ENCODE measurements around the gene DNM2.
"Not testable (repeated sequence)": the region's sequence is repeated elsewhere in the genome, so short reads cannot be mapped to it uniquely, and the experiment has no call there.

DNM2 gene

DNA sequence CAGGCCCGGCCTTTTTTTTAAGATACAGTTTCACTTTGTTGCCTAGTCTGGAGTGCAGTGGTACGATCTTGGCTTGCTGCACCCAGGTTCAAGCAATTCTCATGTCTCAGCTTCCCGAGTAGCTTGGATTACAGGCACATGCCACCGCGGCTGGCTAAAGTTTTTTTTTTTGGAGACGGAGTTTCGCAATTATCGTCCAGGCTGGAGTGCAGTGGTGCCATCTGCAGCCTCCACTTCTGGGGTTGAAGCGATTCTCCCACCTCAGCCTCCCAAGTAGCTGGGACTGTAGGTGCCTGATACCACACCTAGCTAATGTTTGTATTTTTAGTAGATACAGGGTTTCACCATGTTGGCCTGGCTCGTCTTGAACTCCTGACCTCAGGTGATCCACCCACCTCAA is 148.6 kb downstream of the DNM2 start:
- DNase-seq (ENCODE audit: low read depth): no peak

DNA sequence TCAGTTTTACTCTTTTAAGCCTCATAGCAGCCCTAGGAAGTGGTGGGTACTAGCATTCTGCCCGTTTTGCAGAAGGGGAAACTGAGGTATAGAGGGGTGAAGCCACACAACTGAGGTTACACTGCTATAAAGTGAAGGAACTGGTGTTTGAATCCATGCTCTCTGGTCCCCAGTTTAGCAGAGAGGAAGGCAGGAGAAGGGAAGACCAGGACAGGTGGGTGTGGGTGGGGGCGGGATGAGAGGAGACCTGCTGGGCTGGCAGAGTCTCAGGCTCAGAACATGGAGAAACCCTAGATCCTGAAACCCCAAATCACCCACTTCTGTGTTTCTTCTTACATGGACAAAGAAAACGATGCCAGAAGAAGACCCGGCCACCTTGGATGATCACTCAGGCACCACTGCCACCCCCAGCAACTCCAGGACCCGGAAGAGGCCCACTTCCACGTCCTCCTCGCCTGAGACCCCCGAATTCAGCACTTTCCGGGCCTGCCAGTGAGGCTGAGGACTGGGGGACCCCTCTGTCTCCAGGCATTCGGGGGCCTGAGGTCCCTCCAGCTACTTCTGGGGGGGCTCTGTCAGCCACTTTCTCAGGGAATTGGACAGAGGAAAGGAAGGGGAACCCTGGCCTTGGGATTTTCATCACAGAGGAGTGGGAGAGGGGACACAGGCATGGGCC is 151.1 kb downstream of the DNM2 start:
- no peak for DNase-seq (ENCODE audit: low read depth)

DNA sequence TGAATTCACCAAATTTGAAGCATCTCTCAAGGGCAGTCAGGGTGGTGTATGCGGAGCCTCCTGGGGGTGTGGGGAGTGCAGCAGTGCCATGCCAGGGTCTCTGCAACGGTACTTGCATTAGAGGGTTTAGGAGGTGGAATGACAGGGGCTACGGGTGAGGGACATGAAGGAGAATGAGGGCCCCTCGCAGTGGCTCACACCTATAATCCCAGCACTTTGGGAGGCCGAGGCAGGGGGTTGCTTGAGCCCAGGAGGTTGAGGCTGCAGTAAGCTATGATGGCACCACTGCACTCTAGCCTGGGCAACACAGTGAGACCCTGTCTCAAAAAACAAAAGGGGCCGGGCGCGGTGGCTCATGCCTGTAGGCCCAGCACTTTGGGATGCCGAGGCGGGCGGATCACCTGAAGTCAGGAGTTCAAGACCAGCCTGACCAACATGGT is 152.0 kb downstream of the DNM2 start:
- not testable (repeated sequence) for DNase-seq (ENCODE audit: low read depth)

DNA sequence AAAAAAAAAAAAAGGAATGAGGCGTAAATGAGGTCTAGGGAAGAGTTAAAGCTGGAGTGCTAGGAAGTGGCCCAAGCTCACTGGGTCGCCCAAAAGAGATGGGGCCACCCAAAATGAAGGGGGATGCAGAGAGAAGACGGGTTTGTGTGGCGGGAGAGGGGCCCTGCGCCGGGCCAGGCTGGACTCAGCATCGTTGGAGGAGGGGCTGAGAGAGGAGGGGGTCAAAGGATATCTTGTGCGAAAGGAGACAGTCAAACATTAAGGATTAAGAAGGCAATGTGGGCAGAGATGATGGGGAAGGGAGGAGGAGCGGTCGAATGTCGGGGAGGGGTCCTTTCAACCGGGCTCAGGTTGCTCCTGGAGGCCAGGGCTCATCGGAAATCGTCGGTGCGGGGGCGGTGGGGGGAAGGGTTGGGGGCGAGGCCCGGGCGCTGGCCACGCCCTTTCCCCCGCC is 152.6 kb downstream of the DNM2 start:
- DNase-seq (ENCODE audit: low read depth): no peak

DNA sequence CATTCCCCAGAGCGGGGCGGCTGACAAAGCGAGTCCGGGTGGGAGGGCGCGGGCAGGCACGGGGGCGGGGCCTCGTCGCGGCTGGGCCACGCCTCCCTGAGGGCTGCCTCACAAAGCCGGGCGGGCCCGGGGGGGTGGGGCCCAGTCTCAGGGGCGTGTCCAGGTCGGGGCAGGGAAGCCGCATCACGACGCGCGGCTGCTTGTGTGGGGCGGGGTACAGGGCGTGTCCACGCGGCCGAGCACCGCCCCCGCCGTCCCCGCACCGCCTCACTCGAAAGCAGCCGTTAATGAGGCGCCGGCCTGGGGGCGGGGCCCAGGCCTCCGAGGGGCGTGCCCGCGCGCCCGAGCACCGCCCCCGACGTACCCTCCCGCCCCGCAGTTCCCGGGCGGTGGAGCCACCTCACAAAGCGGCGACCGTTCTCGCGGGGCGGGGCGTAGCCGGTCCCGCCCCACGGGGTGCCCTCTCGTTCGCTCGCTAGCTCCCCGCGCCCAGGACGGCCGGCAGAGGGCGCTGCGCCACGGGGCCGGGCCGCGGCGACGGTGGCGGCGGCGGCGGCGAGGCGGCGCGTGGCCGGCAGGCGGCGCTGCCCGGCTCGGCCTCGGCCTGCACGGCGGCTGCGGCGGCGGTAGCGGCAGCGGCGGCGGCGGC is 153.2 kb downstream of the DNM2 start, which contains the start of gene CARM1:
TSS of gene CARM1 (plus strand) at position 599 of the 649 bp plus-strand sequence. CDS start 150 bp downstream, outside the sequence.
- DNase-seq (ENCODE audit: low read depth): peak; percentile 96

DNA sequence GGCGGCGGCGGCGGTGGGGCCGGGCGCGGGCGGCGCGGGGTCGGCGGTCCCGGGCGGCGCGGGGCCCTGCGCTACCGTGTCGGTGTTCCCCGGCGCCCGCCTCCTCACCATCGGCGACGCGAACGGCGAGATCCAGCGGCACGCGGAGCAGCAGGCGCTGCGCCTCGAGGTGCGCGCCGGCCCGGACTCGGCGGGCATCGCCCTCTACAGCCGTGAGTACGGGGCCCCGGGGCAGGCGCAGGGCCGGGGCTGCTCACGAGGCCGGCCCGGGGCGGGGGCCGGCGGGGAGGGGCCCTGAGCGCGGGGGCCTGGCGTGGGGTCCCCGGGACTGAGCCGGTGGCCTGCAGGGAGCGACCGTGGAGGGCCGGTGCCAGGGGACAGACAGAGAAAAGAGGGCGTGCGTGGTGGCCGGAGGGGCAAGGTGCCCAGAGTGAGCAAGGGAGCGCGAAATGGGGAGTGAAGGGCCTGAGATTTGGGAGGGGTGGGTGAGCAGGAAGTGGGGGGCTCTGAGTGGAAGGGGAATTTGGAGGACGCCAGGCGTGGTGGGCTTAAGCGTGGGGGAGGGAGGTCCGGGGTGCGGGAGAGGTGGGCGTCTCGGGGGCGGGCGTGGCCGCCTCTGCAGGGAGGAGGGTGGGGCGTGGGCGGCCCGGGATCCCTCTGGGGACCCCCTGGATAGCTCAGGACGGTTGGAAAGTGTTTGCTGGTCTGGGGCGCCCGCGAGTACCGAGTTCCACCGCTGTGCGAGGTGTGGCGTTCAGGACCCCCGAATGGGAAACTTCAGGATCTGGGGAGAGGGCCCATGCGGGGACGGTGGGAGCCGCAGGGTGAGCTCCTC is 154.0 kb downstream of the DNM2 start:
- DNase-seq (ENCODE audit: low read depth): no peak

DNA sequence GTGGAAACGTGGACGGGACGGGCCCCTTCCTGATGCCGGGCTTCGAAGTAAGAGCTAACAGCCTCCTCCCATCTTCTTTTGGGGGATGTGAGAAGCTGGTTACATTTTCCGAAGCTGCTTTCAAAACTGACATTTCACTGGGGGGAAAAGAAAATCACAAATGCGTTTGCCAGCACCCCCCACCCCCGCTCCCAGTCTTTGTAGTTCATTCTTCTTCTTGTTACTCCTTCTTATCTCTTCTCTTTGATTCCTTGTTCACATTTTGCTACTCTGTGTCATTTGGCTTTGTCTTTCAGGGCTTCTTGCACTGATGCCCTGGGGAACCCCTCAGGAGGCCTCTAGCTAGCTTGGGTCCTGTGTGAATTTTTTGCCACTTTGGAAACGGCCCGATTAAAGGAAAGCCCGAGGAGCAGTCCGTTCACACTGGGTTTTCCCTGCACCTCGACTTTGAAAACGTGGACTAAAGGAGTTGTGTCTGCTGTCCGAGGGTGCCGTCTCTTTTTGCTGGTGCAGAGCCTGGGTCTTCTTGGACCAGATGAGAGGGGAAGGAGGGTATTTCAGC is 154.7 kb downstream of the DNM2 start:
- no peak for DNase-seq (ENCODE audit: low read depth)

DNA sequence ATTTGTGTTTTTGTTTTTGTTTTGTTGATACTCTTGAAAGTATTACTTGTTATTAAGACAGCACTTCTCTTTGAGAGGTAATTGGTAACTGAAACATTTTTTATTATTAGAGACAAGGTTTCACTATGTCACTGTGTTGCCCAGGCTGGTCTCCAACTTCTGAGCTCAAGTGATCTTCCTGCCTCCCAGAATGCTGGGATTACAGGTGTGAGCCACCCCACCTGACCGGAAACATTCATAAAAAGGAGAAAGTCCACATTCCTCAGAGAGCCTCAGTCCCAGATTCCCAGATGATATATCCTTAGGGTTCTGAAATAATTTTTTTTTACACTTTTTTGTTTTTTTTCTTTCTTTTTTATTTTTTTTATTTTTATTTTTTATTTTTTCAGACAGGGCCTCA is 156.1 kb downstream of the DNM2 start:
- no peak for DNase-seq (ENCODE audit: low read depth)

DNA sequence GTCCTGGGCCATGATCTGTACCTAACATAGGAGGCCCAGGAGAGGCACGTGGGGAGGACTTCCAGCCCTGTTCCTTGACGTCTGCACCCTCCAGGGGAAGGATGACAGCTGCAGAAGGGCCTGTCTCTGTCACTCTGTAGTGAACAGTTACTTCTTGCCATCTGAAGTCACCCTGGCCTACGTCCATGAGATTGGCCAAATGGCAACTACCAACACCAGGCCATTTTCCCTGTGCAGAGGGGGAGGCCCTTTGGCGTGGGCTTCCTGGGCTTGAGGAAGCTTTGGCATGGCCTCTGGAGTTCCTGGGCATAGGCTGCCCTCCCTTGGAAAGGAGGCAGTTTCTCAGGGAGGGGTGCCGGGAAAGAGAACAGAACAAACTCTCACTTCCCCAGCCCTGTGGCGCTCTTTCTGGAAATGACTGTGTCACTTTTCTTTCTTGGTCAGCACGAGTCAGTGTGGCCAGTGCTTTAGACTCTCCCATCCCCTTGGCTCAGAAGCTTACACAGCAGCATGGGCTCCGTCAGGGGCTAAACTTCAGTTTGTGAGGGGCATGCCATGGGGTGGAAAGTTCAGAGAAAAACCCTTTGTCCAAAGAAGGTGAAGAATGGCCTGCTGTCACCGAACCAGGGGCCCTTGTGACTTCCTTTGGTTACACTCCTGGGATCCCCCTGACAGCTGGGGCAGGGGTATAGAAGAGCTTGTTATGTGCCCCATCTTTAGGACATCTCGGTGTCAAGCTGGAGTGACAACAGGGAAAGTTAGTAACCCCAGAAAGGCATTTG is 158.8 kb downstream of the DNM2 start:
- no peak for DNase-seq (ENCODE audit: low read depth)

DNA sequence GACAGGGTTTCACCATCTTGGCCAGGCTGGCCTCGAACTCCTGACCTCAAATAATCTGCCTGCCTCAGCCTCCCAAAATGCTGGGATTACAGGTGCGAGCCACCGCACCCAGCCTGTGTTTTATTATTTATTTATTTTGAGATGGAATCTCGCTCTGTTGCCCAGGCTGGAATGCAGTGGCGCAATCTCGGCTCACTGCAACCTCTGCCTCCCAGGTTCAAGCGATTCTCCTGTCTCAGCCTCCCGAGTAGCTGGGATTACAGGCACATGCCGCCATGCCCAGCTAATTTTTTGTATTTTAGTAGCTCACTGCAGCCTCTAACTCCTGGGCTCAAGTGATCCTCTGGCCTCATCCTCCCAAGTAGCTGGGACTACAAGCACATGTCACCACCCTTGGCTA is 159.7 kb downstream of the DNM2 start:
- DNase-seq (ENCODE audit: low read depth): not testable (repeated sequence)

DNA sequence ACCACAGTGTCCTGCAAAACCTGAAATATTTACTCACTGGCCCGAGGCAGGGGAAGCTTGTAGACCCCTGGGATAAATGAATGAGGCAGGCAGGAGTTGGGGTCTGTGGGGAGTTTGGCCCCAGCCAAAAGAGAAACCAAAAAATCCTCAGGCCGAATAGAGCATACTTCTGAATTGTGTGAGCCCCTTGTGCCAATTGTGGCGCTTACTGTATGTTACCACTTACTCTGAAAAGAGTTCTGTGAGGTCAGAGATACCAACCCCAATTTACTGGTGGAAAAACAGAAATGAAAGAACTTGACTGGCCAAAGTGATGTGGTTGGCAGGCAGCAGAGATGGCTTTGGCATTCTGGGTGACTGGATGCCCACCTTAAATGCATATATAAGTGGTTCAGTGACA is 160.4 kb downstream of the DNM2 start:
- no peak for DNase-seq (ENCODE audit: low read depth)

Measured in stimulated activated CD8-positive, alpha-beta memory T cell treated with anti-CD3 and anti-CD28 coated beads, Interleukin-12 subunit alpha, Interleukin-12 subunit beta, amount 100 ng/mL, for 1 hour (primary cell).